Sigmoid colon (tissue), 7 donors: ENCODE data around the gene KRTAP12-2. TPM values are rescaled to one million over a fixed set of nuclear protein-coding genes. Genes with fewer than 3 reads are reported as not detected.

Source experiments
- DNase-seq: peaks from one replicate; pipeline ENCODE4 v3.0.0-alpha.2; 2019
- H3K27ac ChIP-seq, 4 donors: fragments of 200-600 bp; sonication (generic); one replicate each; pipeline ENCODE4 v1.5.1; 2016 to 2019; ENCODE audit warnings: mild to moderate bottlenecking in 1 of 4
- H3K27me3 ChIP-seq, 3 donors: fragments of 200-600 bp; sonication (generic); one replicate each; pipeline ENCODE4 v1.5.1; 2019; ENCODE audit warnings: mild to moderate bottlenecking in 1 of 3
- H3K36me3 ChIP-seq, 4 donors: fragments of 200-600 bp; sonication (generic); one replicate each; pipeline ENCODE4 v1.5.1; 2016 to 2019
- H3K4me1 ChIP-seq, 4 donors: fragments of 200-600 bp; sonication (generic); one replicate each; pipeline ENCODE4 v1.5.1; 2017 to 2019
- H3K4me3 ChIP-seq, 4 donors: fragments of 200-600 bp; sonication (generic); one replicate each; pipeline ENCODE4 v1.5.1; 2017 to 2019; ENCODE audit warnings: mild to moderate bottlenecking in 2 of 4, moderate library complexity in 1 of 4
- H3K9me3 ChIP-seq, 4 donors: fragments of 200-600 bp in 3 of 4; sonication (generic) in 3 of 4; one replicate each; pipeline versions ENCODE4 v1.5.1 to v1.6.1; 2013 to 2019
- CTCF ChIP-seq, 4 experiments: fragments of 450-650 bp in 3 of 4; fragments of 200-600 bp in 1 of 4; IDR thresholded peaks; one replicate each; pipeline ENCODE4 v1.5.1; 2016 to 2019; ENCODE audit warnings: antibody characterized with exemption in 4 of 4, mild to moderate bottlenecking in 3 of 4, moderate library complexity in 2 of 4
- EP300 ChIP-seq, 4 donors: sonication (generic); formaldehyde crosslinking; IDR thresholded peaks; one replicate each; pipeline ENCODE4 v1.6.1; 2017; ENCODE audit warnings: antibody characterized with exemption in 4 of 4
- POLR2A ChIP-seq, 2 donors: fragments of 450-650 bp; IDR thresholded peaks; one replicate each; pipeline ENCODE4 v1.6.1; 2016; ENCODE audit warnings: antibody characterized with exemption in 2 of 2, mild to moderate bottlenecking in 2 of 2, moderate library complexity in 2 of 2
- POLR2AphosphoS5 ChIP-seq, 4 donors: sonication (generic); formaldehyde crosslinking; IDR thresholded peaks; one replicate each; pipeline ENCODE4 v1.6.1; 2017; ENCODE audit warnings: antibody characterized with exemption in 4 of 4
- WGBS, 2 donors: extraction: QIAGEN DNeasy Blood & Tissue Kit; methylation state at CpG; one replicate each; pipeline ENCODE4 v1.1.7; 2013; 5-methylcytosine and 5-hydroxymethylcytosine counted together
- intact Hi-C: fragments of 100-400 bp; cut with DNase I; formaldehyde crosslinking; loops from one replicate; pipeline ENCODE4 v1.15.1; 2023
- polyA plus RNA-seq, 3 donors: library from polyadenylated mRNA; stranded (reverse); fragments of 200-250 nt; gene quantifications; one replicate each; pipeline ENCODE4 v1.2.3, GENCODE V29; 2013
- total RNA-seq, 4 donors: library from RNA; depleted of rRNA; stranded (reverse); fragments of >200 nt; gene quantifications; one replicate each; pipeline ENCODE4 v1.1.0, GENCODE V29; 2016
- donor health status: healthy with polysubstance abuse.
- donor health status: Bipolar disorder and iron deficiency.
- donor health status: healthy.

The KRTAP12-2 gene
- total and polyA plus RNA-seq, 7 donors: not detected

GRCh38 chr21:44625756-44626155 lies 41.0 kb downstream of the KRTAP12-2 start:
- intact Hi-C loops: no loop called here
- peaks cover 0 to 26% (median 13%) of the 10 kb centered on the region in 3 donors for H3K27me3 ChIP-seq
- 89 to 92% methylated on average over 7 of the region's 7 CpGs for WGBS, 2 donors

GRCh38 chr21:44623575-44623974 lies 43.2 kb downstream of the KRTAP12-2 start:
- Histone ChIP-seq H3K4me1 (no peaks in the 10 kb centered on the region), H3K36me3 (no peaks in the 10 kb centered on the region), H3K9me3 (peaks cover 0 to 13% (median 4%) of the 10 kb centered on the region in 4 donors), H3K4me3 (no peak overlapping the region), H3K27ac (no peak overlapping the region), H3K27me3 (peaks cover 0 to 19% (median 3%) of the 10 kb centered on the region in 3 donors)
- DNase-seq: no peak
- intact Hi-C loops: no loop called here
- TF ChIP-seq POLR2AphosphoS5 (IDR thresholded peaks at IDR 0.05): no peak
- TF ChIP-seq EP300 (IDR thresholded peaks at IDR 0.05): no peak
- TF ChIP-seq CTCF (IDR thresholded peaks at IDR 0.05): no peak
- TF ChIP-seq POLR2A (IDR thresholded peaks at IDR 0.05): no peak

More at GRCh38 chr21:44625756-44626155, 41.0 kb downstream of the KRTAP12-2 start:
- H3K4me3 ChIP-seq: no peak overlapping the region
- no peak for DNase-seq
- no peaks in the 10 kb centered on the region for H3K4me1 ChIP-seq
- no peak for TF ChIP-seq POLR2A (IDR thresholded peaks at IDR 0.05)
- TF ChIP-seq CTCF (IDR thresholded peaks at IDR 0.05): no peak
- TF ChIP-seq EP300 (IDR thresholded peaks at IDR 0.05): no peak
- no peak for TF ChIP-seq POLR2AphosphoS5 (IDR thresholded peaks at IDR 0.05)
- H3K27ac ChIP-seq: no peak overlapping the region
- no peaks in the 10 kb centered on the region for H3K36me3 ChIP-seq
- peaks cover 0 to 11% (median 5%) of the 10 kb centered on the region in 4 donors for H3K9me3 ChIP-seq

- Histone ChIP-seq H3K36me3 (no peaks in the 10 kb centered on the region), H3K27ac (no peak overlapping the region), H3K27me3 (peaks cover 0 to 5% (median 0%) of the 10 kb centered on the region in 3 donors), H3K4me3 (no peak overlapping the region), H3K9me3 (peaks cover 0 to 13% (median 4%) of the 10 kb centered on the region in 4 donors), H3K4me1 (no peaks in the 10 kb centered on the region)
- 89 to 92% methylated on average over 6 of the region's 6 CpGs for WGBS, 2 donors
- DNase-seq: no peak
- TF ChIP-seq POLR2AphosphoS5 (IDR thresholded peaks at IDR 0.05) (no peak), CTCF (IDR thresholded peaks at IDR 0.05) (no peak), EP300 (IDR thresholded peaks at IDR 0.05) (no peak), POLR2A (IDR thresholded peaks at IDR 0.05) (no peak)
- intact Hi-C loops: no loop called here
Observed at GRCh38 chr21:44619886-44620285, 46.8 kb downstream of the KRTAP12-2 start.

GRCh38 chr21:44618909-44619308 lies 47.8 kb downstream of the KRTAP12-2 start:
- 48 to 57% methylated on average over 3 of the region's 3 CpGs for WGBS, 2 donors
- no peaks in the 10 kb centered on the region for H3K4me1 ChIP-seq
- no peak overlapping the region for H3K4me3 ChIP-seq
- no peak for DNase-seq
- H3K9me3 ChIP-seq: peaks cover 0 to 8% (median 3%) of the 10 kb centered on the region in 4 donors
- peaks cover 0 to 5% (median under 1%) of the 10 kb centered on the region in 3 donors for H3K27me3 ChIP-seq
- H3K27ac ChIP-seq: no peak overlapping the region
- H3K36me3 ChIP-seq: no peaks in the 10 kb centered on the region
- intact Hi-C loops: no loop called here
- TF ChIP-seq CTCF (IDR thresholded peaks at IDR 0.05) (no peak), EP300 (IDR thresholded peaks at IDR 0.05) (no peak), POLR2A (IDR thresholded peaks at IDR 0.05) (no peak), POLR2AphosphoS5 (IDR thresholded peaks at IDR 0.05) (no peak)

GRCh38 chr21:44618504-44618903 lies 48.2 kb downstream of the KRTAP12-2 start:
- 29 to 48% methylated on average over 4 of the region's 4 CpGs for WGBS, 2 donors
- Histone ChIP-seq H3K27ac (no peak overlapping the region), H3K9me3 (peaks cover 0 to 8% (median 1%) of the 10 kb centered on the region in 4 donors), H3K27me3 (peaks cover 0 to 9% (median 5%) of the 10 kb centered on the region in 3 donors), H3K36me3 (no peaks in the 10 kb centered on the region), H3K4me3 (no peak overlapping the region), H3K4me1 (no peaks in the 10 kb centered on the region)
- DNase-seq: peak; percentile 66
- no peak for TF ChIP-seq EP300 (IDR thresholded peaks at IDR 0.05)
- no peak for TF ChIP-seq POLR2AphosphoS5 (IDR thresholded peaks at IDR 0.05)
- no peak for TF ChIP-seq POLR2A (IDR thresholded peaks at IDR 0.05)
- no peak for TF ChIP-seq CTCF (IDR thresholded peaks at IDR 0.05)
- intact Hi-C loops: no loop called here
